ENCODE results near the gene CFAP90.

CFAP90 gene

DNA sequence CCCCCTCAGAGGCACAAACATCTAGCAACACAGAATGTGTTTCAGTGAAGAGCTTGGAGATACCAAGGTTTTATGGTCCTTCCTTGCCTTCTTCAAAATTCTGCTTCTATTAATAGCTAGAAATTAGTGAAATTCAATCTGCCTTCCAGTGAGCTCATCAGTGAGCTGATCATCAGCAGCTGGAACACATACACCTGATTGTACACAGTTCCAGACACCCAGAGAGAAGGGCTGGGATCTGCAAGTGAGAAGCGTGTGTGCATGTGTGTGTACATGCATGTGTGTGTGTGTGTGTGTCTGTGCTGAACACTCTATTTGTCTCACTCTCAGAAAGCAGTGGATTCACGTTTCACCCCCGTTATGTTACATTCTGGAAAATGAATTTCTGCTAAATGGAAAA is 28.5 kb downstream of the CFAP90 start:
- DNase-seq (ENCODE audit: low read depth): no peak

DNA sequence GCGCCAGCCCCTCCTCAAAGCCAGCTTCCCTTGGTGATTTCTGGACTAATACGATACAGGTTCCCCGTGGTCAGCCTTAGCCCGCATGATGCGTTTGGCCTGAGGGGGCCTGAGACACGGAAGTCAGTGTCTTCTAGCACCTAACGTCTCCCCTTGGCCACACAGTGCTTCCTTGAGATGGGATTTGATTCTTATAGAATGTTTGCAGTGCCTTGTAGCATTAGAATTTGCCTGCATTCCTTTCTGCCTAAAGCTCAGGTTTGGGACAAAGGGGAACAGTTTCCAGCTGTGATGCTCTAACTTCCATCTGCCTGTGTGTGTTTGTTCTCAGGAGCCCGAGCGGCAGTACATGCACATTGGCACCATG is 34.4 kb downstream of the CFAP90 start:
- DNase-seq (ENCODE audit: low read depth): no peak

DNA sequence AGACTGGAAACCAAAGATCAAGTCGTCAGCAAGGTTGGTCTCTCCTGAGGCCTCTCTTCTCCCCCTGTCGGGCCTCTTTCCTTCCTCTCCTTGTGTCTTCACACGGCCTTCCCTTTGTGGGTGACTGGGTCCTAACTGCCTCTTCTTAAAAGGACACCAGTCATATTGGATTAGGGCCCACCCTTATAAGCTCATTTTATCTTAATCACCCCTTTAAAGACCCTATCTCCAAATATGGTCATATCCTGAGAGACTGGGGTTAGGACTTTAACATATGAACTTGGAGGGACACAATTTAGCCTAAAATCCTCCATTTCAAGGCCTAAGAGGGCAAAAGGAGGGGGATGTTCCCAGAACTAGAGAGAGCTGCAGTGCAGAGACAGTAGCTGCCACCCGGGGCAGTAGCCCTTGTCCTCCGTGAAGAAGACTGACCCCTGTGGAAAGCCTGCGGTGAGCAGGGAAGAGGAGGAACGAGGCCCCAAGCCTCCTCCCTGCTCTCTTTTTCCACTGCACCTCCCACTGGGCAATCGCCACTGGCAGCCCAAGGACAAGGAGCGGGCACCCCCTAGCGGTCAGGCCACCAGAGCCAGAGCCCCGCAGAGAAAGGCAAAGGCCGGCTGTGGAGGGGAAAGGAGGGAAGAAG is 34.9 kb downstream of the CFAP90 start:
- peak; percentile 17 for DNase-seq (ENCODE audit: low read depth)

DNA sequence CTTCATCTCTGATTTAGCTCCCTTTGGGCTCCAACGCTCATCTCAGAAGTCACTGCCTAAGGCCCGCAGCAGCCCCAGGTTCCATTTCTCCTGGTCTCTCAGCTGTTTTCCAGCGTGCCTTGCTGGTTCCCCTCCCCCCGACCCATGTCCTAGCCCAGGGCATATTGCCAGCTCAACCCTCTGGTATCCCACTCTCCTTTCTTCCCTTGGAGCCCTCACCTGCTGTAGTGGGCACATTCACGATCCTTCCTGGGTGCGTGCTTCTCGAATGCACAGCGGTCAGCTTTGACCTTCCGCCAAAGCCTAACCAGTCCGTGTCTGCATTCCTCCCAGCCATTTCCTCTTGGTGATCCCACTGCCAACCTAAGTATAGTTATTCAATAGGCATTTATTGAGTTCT is 36.1 kb downstream of the CFAP90 start:
- DNase-seq (ENCODE audit: low read depth): no peak

DNA sequence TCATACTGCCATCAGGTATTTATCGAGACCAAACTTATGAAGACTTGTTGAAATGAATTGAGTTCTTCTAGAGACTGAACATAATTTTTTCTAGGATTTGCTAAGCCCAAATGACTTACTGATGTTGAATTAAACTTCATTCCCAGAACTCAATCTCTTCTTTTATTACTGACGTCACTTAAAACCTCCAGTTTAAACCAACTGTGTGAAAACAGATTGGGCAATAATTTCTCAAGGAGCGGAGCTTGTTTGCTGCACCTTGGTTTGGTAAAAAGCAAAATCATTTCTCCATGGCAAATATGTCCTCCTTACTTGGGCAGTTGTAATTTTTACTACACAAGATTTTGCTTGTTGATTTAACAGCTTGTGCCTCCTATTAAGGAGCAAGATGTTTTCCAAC is 37.4 kb downstream of the CFAP90 start:
- DNase-seq (ENCODE audit: low read depth): no peak

DNA sequence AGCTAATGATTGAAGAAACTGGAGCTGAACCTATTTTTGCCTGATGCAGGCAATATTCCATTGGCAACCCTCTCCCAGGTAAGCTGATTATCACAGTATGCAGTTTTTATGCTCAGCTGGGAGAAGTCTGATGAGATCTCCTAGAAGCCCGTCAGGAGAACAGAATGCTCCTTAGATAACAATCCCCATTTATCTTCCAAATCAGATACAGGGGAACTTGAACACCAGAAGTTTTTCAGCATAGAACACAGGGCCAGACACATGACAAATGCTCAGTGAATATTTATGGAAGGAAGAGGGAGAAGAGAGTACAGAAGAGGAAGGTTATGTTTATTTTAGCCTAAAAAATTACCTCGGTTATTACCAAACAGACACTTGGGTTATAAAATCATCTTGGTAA is 37.9 kb downstream of the CFAP90 start:
- no peak for DNase-seq (ENCODE audit: low read depth)

DNA sequence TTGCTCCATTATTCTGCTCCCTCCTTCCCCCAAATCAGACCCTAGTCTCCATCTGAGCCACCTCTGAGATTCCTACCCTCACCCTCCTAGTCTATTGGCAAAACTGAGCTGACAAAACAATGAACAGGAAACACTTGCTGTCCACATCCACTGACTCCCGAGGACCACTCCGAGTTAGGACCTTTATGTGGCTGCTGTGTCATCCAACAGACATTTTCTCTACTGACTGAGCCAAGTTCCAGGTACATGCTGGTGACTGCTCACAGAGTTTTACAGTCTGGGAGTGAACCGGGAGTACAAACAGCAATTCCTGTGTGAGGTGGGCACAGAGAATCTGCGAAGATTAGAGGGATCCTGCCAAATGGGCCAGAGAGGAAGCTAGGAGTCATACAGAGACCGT is 39.2 kb downstream of the CFAP90 start:
- no peak for DNase-seq (ENCODE audit: low read depth)

DNA sequence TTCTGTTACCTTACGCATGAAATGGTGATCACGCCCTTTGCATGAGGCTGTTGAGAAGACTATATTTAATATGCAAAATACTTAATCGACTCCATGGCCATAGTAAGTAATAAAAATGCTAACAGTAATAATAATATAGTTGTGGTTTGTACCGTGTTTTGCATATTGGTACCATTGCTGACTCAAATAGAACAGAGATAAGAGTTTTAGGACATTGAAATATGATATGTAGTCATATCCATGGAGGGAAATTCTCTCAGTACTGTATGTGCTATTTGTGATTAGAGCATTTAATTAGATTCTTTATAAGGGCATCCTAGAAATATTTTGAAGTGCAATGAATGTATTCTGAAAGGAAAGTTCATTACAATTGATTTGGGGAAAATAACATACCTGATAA is 41.9 kb downstream of the CFAP90 start:
- DNase-seq (ENCODE audit: low read depth): no peak

DNA sequence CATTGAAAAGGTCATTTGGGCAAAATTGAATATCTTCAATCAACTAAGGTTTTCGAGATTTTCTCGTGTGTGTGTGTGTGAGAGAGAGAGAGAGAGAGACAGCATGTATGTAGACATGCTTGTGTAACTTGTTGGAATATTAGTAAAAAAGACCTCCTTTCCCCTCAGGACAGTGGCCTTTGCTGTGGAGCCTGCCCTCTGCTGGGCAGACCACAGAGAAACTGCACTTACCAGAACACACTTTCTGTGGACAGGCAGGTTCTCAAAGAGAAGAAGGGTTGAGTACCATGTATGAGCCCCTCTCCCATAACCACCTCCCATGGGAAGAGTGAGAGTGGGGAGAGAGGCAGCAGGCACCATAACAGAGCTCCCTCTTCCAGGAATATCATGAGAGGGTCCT is 45.6 kb downstream of the CFAP90 start:
- no peak for DNase-seq (ENCODE audit: low read depth)

DNA sequence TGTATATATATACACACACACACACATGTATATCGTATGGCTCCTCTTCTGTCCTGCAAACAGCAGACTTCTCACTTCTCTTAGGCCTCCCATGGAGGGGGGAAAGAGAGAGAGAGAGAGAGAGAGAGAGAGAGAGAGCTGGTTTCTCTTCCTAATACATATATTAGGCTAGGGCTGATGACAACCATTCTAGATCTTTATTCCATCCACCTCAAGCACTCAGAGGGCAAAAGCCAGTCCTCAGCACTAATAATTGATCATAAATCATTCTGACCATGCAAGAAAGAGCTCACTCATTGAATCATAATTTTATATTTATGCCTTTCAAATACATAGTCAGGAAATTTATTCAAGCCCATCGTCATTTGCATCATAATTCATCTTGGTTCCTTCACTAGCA is 47.0 kb downstream of the CFAP90 start:
- DNase-seq (ENCODE audit: low read depth): no peak

DNA sequence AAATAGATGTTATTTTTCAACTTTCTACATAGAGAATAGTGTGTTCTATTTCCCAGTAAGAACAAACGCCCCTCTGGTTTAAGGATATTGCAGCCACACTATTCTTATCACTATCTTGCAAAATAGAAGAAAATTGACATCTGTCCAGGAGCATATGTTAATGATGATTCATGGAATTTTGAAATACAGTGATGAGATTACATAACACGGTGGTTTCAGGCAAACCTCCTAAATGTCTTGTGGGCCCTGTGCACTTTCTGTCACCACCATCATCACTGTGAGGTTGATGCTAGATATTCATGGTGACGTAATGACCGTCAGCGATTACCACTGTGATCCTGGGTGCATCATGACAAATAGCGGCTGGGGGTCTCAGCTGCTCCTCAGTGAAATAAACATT is 48.1 kb downstream of the CFAP90 start:
- DNase-seq (ENCODE audit: low read depth): no peak

DNA sequence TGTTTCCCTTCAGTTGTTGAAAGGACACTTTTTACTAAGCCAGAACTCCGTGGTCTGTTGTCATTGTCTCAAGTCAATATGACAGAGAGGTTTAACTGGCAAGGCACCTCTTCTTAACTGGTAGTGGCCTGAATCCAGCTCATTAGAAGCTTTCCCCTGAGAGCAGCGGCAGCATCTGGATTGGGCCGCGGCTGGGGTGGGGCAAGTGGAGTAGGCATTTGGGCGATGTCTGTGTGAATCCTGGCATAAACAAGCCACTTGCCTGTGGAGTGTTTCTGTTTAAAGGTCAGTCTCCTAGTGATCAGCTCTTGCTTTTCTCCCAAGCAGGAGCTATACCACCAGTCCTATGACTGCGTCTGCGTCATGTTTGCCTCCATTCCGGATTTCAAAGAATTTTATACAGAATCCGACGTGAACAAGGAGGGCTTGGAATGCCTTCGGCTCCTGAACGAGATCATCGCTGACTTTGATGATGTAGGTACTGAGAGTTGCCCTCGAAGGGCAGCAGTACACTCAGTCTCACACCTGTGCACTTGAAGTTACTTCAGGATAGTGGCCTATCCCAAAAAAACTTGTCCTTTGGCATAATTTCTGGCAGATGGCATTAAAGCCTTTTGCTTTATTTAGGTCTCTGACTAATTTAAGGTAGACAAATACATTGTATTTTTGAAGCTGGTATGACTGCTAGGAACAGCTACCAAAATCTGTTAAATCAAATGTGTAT is 48.9 kb downstream of the CFAP90 start:
- DNase-seq (ENCODE audit: low read depth): no peak

DNA sequence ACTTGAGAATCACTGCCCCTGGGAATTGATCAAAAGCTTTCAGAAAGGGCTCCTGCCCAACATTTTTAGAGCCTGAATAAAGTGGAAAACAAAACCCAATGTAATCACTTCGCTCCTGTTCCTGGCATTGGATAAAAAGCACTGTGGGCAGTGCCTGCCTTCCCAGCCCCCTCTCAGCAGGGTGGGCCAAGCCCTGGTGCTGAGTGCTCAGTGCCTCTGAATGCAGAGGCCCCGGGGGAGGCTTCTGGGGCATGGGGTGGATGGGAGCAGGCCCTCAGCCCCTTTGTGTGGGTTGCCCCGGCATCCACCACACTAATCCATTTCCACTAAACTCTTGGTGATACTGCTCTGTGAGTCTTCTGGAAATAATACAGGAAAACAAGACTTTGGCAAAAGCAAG is 55.6 kb downstream of the CFAP90 start:
- DNase-seq (ENCODE audit: low read depth): no peak

DNA sequence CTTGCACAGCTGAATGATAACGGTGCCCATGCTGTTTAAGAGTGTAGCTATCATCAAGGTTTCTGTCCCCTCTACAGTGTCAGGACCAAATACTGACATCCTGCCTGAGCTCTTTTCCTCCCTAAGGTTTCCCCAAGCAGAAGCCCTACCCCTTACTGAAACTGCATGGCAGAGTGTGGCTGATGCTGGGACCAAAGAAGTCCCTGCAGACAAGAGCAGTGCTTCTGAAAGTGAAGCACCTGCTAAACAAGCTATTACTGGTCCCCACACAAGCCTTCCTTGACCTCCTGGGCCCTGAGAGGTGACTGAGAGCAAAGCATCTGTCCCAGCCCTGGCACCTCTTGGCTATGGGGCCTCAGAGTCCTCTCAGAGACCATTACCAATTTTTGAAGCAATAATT is 56.1 kb downstream of the CFAP90 start:
- DNase-seq (ENCODE audit: low read depth): no peak

DNA sequence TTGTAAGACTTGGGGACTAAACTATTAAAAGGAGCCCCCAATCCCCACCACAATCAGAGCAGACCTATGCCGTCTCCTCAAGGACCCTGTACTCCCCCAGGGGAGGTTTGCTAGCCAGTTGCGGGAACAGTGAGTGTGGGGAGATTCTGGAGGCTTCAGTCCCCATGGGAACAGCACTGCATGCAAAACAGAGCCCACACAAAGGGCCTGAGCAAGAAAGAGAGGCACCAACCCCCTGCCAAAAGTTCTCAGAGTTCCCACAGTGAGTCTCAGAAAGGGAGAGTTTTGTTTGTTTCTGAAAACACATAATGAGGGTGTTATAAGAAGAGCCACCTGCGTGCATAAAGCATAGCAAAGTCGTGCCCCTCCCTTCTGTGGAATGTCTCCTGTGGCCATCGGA is 56.6 kb downstream of the CFAP90 start:
- DNase-seq (ENCODE audit: low read depth): no peak

DNA sequence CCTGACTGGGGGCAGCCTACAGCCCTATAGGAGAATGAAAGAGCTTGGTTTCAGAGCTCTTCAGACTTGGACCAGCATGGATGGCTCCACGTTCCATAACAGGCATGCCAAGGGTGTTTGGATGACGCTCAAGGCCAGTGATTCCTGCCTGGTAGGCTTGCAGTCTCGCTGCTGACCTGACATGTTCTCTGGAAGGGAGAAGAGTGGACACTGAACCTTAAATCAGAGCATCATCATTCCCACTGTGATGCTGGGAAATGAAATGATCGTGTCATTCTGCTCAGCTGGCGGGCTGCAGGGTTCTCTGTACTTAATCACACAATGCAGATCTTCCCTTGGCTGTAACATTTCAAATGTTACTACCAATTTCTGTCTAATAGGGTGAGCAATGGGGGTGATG is 57.0 kb downstream of the CFAP90 start:
- no peak for DNase-seq (ENCODE audit: low read depth)

DNA sequence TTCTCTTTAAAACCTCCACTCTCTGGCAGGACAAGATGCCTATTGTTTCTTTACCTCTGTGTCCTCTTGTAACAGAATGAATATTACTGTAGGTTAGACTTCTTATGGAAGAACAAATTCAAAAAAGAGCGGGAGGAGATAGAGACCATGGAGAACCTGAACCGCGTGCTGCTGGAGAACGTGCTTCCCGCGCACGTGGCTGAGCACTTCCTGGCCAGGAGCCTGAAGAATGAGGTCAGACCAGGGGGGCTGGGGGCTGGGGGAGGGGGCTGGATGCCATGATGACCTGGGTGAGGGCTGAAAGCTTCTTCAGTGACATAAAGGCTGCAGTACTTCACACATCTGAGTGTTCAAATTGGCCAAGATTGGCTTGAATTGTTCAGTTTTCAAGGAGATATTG is 61.4 kb downstream of the CFAP90 start:
- no peak for DNase-seq (ENCODE audit: low read depth)

DNA sequence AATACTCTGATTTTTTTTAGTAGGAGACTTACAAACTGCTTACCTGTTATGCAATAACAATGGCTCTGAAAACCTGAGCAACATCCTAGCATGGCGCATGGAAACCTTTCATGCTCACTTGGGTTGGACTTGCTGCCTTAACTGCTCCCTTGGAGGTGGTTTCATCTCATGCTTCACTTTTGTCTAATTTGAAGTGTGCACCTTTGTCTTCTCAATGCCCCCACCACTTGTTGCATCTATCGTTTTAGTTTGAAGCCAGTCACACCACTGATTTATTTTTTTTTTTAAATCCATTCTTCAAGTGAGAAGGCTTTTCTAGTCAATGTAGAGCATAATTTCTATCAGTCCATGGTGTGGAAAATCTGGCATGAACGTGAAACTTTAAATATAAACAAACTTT is 63.2 kb downstream of the CFAP90 start:
- DNase-seq (ENCODE audit: low read depth): no peak

DNA sequence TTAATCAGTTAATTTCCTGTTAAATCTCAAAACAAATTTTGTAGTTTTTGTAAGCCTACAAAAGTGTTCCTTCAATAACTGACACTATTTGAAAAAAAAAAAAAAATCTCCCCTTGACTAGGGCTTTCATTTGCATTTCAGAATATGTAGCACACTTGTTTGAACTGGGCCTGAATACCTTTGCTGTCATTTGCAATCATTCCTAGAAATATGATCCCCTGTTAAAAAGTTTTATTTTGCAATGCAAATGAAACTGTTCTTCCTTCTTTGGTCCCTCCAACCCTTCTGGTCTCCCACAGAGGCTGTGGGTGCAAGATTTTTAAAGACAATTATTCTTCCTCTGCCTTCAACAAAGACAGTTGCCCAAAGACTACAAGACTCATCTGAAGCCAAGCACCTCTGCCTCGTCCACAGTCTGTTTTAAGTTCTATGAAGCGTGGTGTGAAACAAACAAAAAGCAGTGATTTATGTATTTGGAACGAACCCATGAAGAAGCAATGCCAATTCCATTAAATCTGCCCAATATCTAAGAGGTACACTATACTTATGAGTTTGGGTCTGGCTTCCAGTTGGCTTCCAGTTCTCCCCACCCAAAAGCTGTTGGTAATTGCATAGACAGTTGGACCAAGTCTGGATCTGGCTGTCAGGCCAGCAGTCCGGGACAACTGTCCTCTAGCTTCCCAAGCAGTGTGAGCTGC is 66.1 kb downstream of the CFAP90 start:
- no peak for DNase-seq (ENCODE audit: low read depth)

DNA sequence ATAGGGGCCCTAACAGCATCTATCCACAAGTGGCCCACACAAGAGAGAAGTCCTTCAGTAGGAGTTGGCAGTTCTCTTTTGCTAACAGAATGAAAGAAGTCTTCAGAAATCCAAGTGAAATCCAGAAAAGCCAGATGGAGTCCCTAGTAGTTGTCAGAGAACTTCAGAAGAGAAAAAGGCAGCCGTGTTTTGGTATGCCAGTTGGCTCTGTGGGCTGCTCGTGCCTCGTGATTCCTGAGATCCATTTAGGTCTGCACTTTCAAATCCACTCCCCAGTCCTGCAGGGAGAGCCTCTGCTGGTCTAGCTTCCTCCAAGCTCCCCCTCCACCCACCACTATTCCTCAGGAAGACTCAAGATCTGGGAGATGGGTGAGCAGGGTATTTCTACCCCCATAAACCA is 69.0 kb downstream of the CFAP90 start:
- no peak for DNase-seq (ENCODE audit: low read depth)
